Activated CD4-positive, alpha-beta T cell treated with anti-CD3 and anti-CD28 coated beads, Interleukin-2, amount 50 U/mL, for 1 hour (primary cell): ENCODE data around the gene TNMD.
"Not testable (repeated sequence)": the region's sequence is repeated elsewhere in the genome, so short reads cannot be mapped to it uniquely, and the experiment has no call there.

Source experiments
- DNase-seq: peaks from one replicate; pipeline ENCODE4 v3.0.0-alpha.2; 2020

The TNMD gene

GRCh38 chrX:100584611-100585010 is at the start of gene TNMD:
TNMD (plus strand) TSS chrX:100584936; CDS start chrX:100585019, 83 bp downstream.
- no peak for DNase-seq

- DNase-seq: not testable (repeated sequence)
These were observed 19.2 kb upstream of the TNMD start for GRCh38 chrX:100565534-100565933.

- no peak for DNase-seq
These were observed 2.0 kb downstream of the TNMD start for GRCh38 chrX:100586747-100587146.

- DNase-seq: no peak
These were observed 3.1 kb downstream of the TNMD start for GRCh38 chrX:100587861-100588260.

- no peak for DNase-seq
These were observed 6.7 kb downstream of the TNMD start for GRCh38 chrX:100591256-100592051.

GRCh38 chrX:100593126-100593525 is 8.4 kb downstream of the TNMD start:
- DNase-seq: no peak

GRCh38 chrX:100593581-100593980 is 8.8 kb downstream of the TNMD start:
- DNase-seq: no peak

GRCh38 chrX:100596601-100597000 is 11.9 kb downstream of the TNMD start:
- no peak for DNase-seq

- no peak for DNase-seq
These were observed 14.7 kb downstream of the TNMD start for GRCh38 chrX:100599456-100599855.

- DNase-seq: no peak
These were observed 15.6 kb downstream of the TNMD start for GRCh38 chrX:100600340-100600739.

GRCh38 chrX:100600758-100601157 is 16.0 kb downstream of the TNMD start:
- DNase-seq: no peak

GRCh38 chrX:100606753-100607152 is 22.0 kb downstream of the TNMD start:
- DNase-seq: no peak

GRCh38 chrX:100609591-100609990 is 24.9 kb downstream of the TNMD start:
- no peak for DNase-seq

- no peak for DNase-seq
These were observed 27.2 kb downstream of the TNMD start for GRCh38 chrX:100611951-100612350.

- DNase-seq: no peak
These were observed 30.3 kb downstream of the TNMD start for GRCh38 chrX:100615005-100615404.

GRCh38 chrX:100623001-100623400 is 38.3 kb downstream of the TNMD start:
- no peak for DNase-seq

GRCh38 chrX:100625985-100626491 is 41.3 kb downstream of the TNMD start:
- DNase-seq: no peak

- DNase-seq: no peak
These were observed 50.3 kb downstream of the TNMD start for GRCh38 chrX:100635040-100635439.

GRCh38 chrX:100635989-100636320 is 51.2 kb downstream of the TNMD start:
- no peak for DNase-seq

GRCh38 chrX:100636321-100636991 is 51.7 kb downstream of the TNMD start, which contains the start of gene TSPAN6:
TSPAN6 (minus strand) TSS chrX:100636806; CDS start chrX:100636694, 112 bp downstream.
- peak; percentile 70 for DNase-seq

GRCh38 chrX:100642290-100642689 is 57.6 kb downstream of the TNMD start:
- no peak for DNase-seq

- DNase-seq: no peak
These were observed 58.5 kb downstream of the TNMD start for GRCh38 chrX:100643212-100643611.

- DNase-seq: no peak
These were observed 59.5 kb downstream of the TNMD start, which contains the start of gene SRPX2 for GRCh38 chrX:100643956-100644860. SRPX2 (plus strand) TSS chrX:100644199; CDS start chrX:100646323, 2,124 bp downstream.
